Thoracic aorta (tissue), 2 donors: ENCODE results near the gene DYNLL1. TPM values are rescaled to one million over a fixed set of nuclear protein-coding genes. Genes with fewer than 3 reads are reported as not detected.

Experiments used
- ATAC-seq: fragments of 150-250 bp; one replicate; pipeline ENCODE4 v1.8.0; 2017; ENCODE audit warnings: low read depth; ENCODE audit not compliant: insufficient number of reproducible peaks, low FRiP score
- DNase-seq: peaks from one replicate; pipeline ENCODE4 v3.0.0-alpha.2; 2020; ENCODE audit warnings: low spot score
- H3K27ac ChIP-seq, 2 donors: fragments of 200-600 bp; sonication (generic); 1 replicate in 1 of 2; 2 replicates in 1 of 2; pipeline ENCODE4 v1.5.1; 2016; ENCODE audit warnings: mild to moderate bottlenecking in 2 of 2, moderate library complexity in 2 of 2
- H3K27me3 ChIP-seq: fragments of 200-600 bp; sonication (generic); replicated peaks from 2 replicates; pipeline ENCODE4 v1.6.0; 2016; ENCODE audit warnings: mild to moderate bottlenecking; ENCODE audit not compliant: insufficient read depth
- H3K36me3 ChIP-seq: fragments of 200-600 bp; sonication (generic); one replicate; pipeline ENCODE4 v1.5.1; 2016
- H3K4me1 ChIP-seq, 2 donors: fragments of 200-600 bp; sonication (generic); 1 replicate in 1 of 2; 2 replicates in 1 of 2; pipeline versions ENCODE4 v1.5.1 to v1.6.0; 2016; ENCODE audit warnings: low read depth in 2 of 2, mild to moderate bottlenecking in 1 of 2; ENCODE audit not compliant: control insufficient read depth in 1 of 2
- H3K4me3 ChIP-seq: fragments of 200-600 bp; sonication (generic); 2 replicates; pipeline ENCODE4 v1.5.1; 2016; ENCODE audit warnings: mild to moderate bottlenecking
- H3K9me3 ChIP-seq: fragments of 200-600 bp; sonication (generic); 2 replicates; pipeline ENCODE4 v1.5.1; 2016
- total RNA-seq, 2 donors: library from RNA; depleted of rRNA; stranded (reverse); fragments of >200 nt; gene quantifications; one replicate each; pipeline versions ENCODE4 v1.1.0 to v1.2.3, GENCODE V29; 2016
- TF ChIP-seq, protein P1 (sequence below): fragments of 200-600 bp; sonication (generic); IDR thresholded peaks from one replicate; pipeline ENCODE4 v1.5.1; 2019; ENCODE audit warnings: antibody characterized with exemption

DYNLL1 gene
- total RNA-seq, 2 donors from 2014 or later: 167 to 199 TPM

DNA sequence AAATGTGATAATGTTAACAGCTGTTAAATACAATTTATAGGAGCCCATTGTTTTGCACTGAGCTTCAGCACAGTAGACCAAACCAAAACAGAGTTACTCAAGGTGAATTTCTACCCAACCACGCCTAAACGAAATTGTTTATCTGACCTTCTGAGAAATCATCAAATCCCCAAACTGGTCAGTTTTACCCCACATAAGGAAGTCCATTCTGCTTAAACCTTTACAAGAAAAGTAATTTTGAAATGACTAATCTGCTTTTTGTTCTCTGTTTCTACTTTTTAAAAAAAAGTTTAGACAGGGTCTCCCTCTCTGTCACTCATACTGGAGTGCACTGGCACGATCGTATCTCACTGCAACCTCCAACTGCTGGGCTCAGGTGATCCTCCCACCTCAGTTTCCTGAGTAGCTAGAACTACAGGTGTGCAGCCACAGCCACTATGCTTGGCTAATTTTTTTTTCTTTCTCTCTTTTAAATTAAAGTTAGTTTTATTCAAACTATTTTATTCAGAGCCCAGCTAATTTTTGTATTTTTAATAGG, 36.9 kb downstream of the DYNLL1 start:
- no peaks in the 10 kb centered on the region for H3K27me3 ChIP-seq
- TF ChIP-seq, protein P1, sequence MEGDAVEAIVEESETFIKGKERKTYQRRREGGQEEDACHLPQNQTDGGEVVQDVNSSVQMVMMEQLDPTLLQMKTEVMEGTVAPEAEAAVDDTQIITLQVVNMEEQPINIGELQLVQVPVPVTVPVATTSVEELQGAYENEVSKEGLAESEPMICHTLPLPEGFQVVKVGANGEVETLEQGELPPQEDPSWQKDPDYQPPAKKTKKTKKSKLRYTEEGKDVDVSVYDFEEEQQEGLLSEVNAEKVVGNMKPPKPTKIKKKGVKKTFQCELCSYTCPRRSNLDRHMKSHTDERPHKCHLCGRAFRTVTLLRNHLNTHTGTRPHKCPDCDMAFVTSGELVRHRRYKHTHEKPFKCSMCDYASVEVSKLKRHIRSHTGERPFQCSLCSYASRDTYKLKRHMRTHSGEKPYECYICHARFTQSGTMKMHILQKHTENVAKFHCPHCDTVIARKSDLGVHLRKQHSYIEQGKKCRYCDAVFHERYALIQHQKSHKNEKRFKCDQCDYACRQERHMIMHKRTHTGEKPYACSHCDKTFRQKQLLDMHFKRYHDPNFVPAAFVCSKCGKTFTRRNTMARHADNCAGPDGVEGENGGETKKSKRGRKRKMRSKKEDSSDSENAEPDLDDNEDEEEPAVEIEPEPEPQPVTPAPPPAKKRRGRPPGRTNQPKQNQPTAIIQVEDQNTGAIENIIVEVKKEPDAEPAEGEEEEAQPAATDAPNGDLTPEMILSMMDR: no peak
- no peak for ATAC-seq

DNA sequence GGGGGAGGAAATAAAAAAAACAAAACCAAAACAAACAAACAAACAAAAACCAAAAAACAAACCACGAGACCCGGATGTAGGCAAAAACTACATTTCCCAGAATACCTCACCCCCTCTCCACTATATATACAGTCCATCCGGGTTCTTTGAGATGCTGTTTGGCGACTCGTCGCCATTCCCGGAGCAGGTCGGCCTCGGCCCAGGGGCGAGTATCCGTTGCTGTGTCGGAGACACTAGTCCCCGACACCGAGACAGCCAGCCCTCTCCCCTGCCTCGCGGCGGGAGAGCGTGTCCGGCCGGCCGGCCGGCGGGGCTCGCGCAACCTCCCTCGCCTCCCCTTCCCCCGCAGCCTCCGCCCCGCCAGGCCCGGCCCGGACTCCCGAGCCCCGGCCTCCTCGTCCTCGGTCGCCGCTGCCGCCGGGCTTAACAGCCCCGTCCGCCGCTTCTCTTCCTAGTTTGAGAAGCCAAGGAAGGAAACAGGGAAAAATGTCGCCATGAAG, 38.3 kb downstream of the DYNLL1 start, which contains the start of gene RNF10:
Gene RNF10 (plus strand): TSS at position 154 of the 500 bp plus-strand sequence. CDS start 456 bp downstream, outside the sequence.
- TF ChIP-seq, protein P1: no peak
- Histone ChIP-seq H3K27me3 (no peaks in the 10 kb centered on the region), H3K27ac (peak within 1 kb of the TSS; percentile 86 to 90), H3K36me3 (no peaks in the 10 kb centered on the region), H3K9me3 (no peaks in the 10 kb centered on the region), H3K4me3 (peak within 1 kb of the TSS; percentile 83), H3K4me1 (peaks cover 37 to 41% of the 10 kb centered on the region in 2 donors)
- DNase-seq (no peak), ATAC-seq (peak; percentile 71)

More for the DNA sequence above, 36.9 kb downstream of the DYNLL1 start:
- Histone ChIP-seq H3K9me3 (no peaks in the 10 kb centered on the region), H3K36me3 (no peaks in the 10 kb centered on the region), H3K4me3 (no peak overlapping the region), H3K4me1 (peaks cover 27 to 31% of the 10 kb centered on the region in 2 donors), H3K27ac (no peak overlapping the region)
- no peak for DNase-seq

DNA sequence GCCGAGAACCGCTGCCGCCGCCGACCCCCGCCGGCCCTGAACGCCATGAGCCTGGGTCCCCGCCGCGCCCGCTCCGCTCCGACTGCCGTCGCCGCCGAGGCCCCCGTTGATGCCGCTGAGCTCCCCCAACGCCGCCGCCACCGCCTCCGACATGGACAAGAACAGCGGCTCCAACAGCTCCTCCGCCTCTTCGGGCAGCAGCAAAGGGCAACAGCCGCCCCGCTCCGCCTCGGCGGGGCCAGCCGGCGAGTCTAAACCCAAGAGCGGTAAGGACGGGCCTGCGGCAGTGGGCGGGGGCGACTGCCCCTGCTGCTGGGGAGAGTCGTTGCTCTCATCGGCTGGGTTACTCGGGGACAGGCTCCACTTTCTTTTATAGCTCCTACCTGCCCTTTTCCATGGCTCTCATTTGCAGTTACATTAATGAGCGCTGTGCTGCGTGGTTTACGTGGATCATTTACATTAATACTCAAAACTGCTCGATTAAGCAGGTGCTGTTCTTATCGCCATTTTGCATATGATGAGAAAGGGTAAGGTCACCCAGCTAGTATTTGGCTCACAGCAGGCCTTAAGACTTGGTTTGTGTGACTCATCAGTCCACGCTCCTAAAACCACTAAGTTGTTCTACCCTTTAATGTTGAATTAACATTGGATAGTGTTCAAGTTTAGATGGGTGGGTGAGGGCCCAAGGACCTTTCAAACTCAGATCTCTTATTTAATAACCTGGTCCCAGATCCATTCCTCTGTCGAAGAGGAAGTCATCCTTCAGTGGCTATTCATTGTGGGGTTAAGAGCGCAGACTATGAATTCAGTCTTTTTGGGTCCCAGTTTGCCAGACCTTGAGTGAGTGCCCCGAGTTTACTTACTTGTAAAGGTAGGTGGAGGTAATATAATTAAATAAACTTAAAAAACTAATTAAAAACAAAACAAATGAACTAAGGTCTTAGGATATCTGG, 39.1 kb downstream of the DYNLL1 start:
- Histone ChIP-seq H3K4me3 (peak overlapping the region; percentile 83), H3K27ac (peak overlapping the region; percentile 86 to 90), H3K4me1 (peaks cover 44 to 48% of the 10 kb centered on the region in 2 donors), H3K27me3 (no peaks in the 10 kb centered on the region), H3K9me3 (no peaks in the 10 kb centered on the region), H3K36me3 (no peaks in the 10 kb centered on the region)
- TF ChIP-seq, protein P1: no peak
- peak; percentile 63 for ATAC-seq
- DNase-seq: no peak

DNA sequence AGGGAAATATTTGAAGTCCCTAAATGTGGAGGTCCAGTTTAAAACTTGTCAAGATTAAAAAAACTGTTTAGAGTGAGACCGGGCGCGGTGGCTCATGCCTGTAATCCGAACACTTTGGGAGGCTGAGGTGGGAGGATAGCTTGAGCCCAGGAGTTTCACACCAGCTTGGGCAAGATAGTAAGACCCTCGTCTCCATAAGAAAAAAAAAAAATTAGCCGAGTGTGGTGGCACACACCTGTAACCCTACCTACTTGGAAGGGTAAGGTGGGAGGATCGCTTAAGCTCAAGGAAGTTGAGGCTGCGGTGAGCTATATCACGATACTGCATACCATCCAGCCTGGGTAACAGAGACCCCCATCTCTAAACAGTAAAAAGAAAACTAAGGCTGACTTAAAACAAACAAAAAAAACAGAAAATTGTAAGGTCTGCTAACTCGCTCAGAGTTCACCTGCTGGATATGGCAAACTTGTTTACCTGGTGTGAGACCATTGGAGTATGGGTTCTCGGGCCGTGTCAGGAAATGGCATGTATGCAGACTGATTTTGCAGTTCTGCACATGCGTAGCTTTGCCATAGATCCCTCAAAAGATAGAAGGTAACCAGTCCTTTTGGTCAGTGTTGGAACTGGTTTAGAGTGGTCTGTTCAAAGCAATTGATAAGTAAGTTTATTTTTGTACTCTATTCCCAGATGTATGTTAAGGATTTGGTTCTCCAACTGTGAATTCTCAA, 40.3 kb downstream of the DYNLL1 start:
- Histone ChIP-seq H3K4me1 (peaks cover 54 to 57% of the 10 kb centered on the region in 2 donors), H3K36me3 (no peaks in the 10 kb centered on the region), H3K9me3 (no peaks in the 10 kb centered on the region), H3K27ac (peak overlapping the region in 1 of 2 donors; percentile 86), H3K27me3 (no peaks in the 10 kb centered on the region), H3K4me3 (peak overlapping the region; percentile 83)
- TF ChIP-seq, protein P1: no peak
- DNase-seq (no peak), ATAC-seq (no peak)
